ENCODE data around the gene GLT6D1.

DNA sequence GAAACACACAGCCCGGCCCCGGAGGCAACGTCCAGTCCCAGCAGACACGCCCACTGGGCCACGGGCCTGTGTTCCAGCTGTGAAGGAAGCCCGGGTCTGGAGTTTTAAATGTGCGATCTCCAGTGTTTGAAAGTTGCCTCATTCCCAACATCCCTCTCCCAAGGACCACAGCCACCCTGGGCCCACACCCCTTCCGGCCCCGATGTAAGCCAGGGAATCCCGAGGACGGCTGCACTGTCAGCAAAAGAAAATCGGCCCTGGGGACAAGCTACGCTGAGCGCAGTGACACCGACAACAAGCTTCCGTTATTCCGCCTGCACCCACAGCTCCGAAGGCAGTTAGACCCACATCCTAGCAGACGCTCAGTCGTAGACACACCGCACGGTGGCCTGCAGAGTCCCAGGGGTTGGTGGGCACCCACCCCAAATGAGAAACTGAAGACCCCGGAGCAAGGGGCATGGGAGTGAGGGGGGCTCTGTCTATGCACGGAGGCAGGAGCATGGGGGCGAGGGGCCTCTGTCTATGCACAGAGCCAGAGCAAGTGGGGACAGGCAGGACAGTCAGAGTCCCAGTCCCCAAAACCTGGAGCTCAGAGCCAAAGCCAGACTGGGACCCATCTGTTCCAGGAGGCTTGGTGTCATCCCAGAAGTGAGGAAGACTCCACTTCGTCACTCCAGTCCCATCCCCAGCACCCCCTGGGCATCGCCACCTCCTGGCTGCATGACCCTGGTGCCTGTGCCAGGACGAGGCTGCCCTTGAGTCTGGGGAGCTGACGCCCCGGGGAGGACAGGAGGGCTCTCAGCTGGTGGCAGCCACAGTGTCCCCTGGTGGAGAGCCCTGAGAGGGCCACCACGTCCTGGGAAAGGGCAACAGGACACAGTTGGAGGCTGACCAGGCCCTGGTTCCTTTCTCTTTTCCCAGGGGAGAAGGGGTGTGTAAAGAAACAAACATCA lies 23.4 kb downstream of the GLT6D1 start:
- TF ChIP-seq POLR2A (IDR thresholded peaks at IDR 0.05; ENCODE audit: low read length) (no peak), GATA1 (IDR thresholded peaks at IDR 0.05; ENCODE audit: low read depth, low read length) (no peak)
